HL-60 (cell line): ENCODE measurements around the gene PTCRA.
"Not testable (repeated sequence)": the region's sequence is repeated elsewhere in the genome, so short reads cannot be mapped to it uniquely, and the experiment has no call there.

Experiments used
- CTCF ChIP-seq: IDR thresholded peaks from one replicate; pipeline ENCODE4 v1.5.1; 2011; ENCODE audit warnings: low read length, control low read depth, inconsistent platforms; ENCODE audit not compliant: insufficient read depth
- GABPA ChIP-seq: IDR thresholded peaks from 2 replicates; pipeline ENCODE4 v1.6.1; 2012; ENCODE audit warnings: low read depth
- POLR2AphosphoS5 ChIP-seq: IDR thresholded peaks from 2 replicates; pipeline ENCODE4 v1.6.1; 2012; ENCODE audit warnings: low read depth
- REST ChIP-seq: IDR thresholded peaks from 2 replicates; pipeline ENCODE4 v1.6.1; 2012; ENCODE audit warnings: low read depth; ENCODE audit not compliant: insufficient replicate concordance
- SPI1 ChIP-seq: IDR thresholded peaks from 2 replicates; pipeline ENCODE4 v1.6.1; 2012; ENCODE audit warnings: low read depth, mild to moderate bottlenecking, borderline replicate concordance

GRCh38 chr6:42880240-42880817 lies 35.5 kb upstream of the PTCRA start:
- TF ChIP-seq CTCF, REST, POLR2AphosphoS5, SPI1, GABPA: not testable (repeated sequence)
